ENCODE measurements around the gene PTCH1. TPM values are rescaled to one million over a fixed set of nuclear protein-coding genes. Genes with fewer than 3 reads are reported as not detected.

Gene PTCH1
- total and polyA plus RNA-seq, 2 experiments from 2014 or later = 36.8 to 44.1 TPM

GRCh38 chr9:95552255-95552654 lies 35.5 kb upstream of the PTCH1 start:
- Histone ChIP-seq H3K36me3 (replicated peaks; ENCODE audit: insufficient read depth, low read depth) (no peaks in the 10 kb centered on the region), H3K27me3 (peaks cover 7% of the 10 kb centered on the region), H4K20me1 (ENCODE audit: insufficient read depth, poor library complexity, severe bottlenecking) (no peaks in the 10 kb centered on the region), H3K4me1 (ENCODE audit: insufficient read depth) (peaks cover 6% of the 10 kb centered on the region), H3K4me2 (no peak overlapping the region), H3K4me3 (no peak overlapping the region), H3K79me2 (no peaks in the 10 kb centered on the region), H3K27ac (no peak overlapping the region), H3K9me2 (replicated peaks; ENCODE audit: insufficient read depth) (no peaks in the 10 kb centered on the region), H3K9me3 (ENCODE audit: low read depth) (no peaks in the 10 kb centered on the region), H2AFZ (no peak overlapping the region)
- DNase-seq (ENCODE audit: low spot score) = no peak
- WGBS (ENCODE audit: low lambda C conversion rate, missing lambda C conversion rate) = 78% methylated on average over 6 of the region's 6 CpGs
- no peak for TF ChIP-seq EZH2 (IDR thresholded peaks at IDR 0.05; ENCODE audit: borderline replicate concordance)
- no peak for TF ChIP-seq EZH2phosphoT487 (IDR thresholded peaks at IDR 0.05; ENCODE audit: low read depth, severe bottlenecking, unreplicated experiment)

GRCh38 chr9:95551406-95551805 lies 34.6 kb upstream of the PTCH1 start:
- Histone ChIP-seq H3K9me2 (replicated peaks; ENCODE audit: insufficient read depth) (no peaks in the 10 kb centered on the region), H3K27ac (no peak overlapping the region), H3K9me3 (ENCODE audit: low read depth) (no peaks in the 10 kb centered on the region), H2AFZ (no peak overlapping the region), H3K4me1 (ENCODE audit: insufficient read depth) (peaks cover 9% of the 10 kb centered on the region), H3K36me3 (replicated peaks; ENCODE audit: insufficient read depth, low read depth) (no peaks in the 10 kb centered on the region), H4K20me1 (ENCODE audit: insufficient read depth, poor library complexity, severe bottlenecking) (no peaks in the 10 kb centered on the region), H3K4me2 (no peak overlapping the region), H3K4me3 (no peak overlapping the region), H3K79me2 (no peaks in the 10 kb centered on the region), H3K27me3 (peaks cover 7% of the 10 kb centered on the region)
- 89% methylated on average over 4 of the region's 4 CpGs for WGBS (ENCODE audit: low lambda C conversion rate, missing lambda C conversion rate)
- no peak for DNase-seq (ENCODE audit: low spot score)
- TF ChIP-seq EZH2phosphoT487 (IDR thresholded peaks at IDR 0.05; ENCODE audit: low read depth, severe bottlenecking, unreplicated experiment) (no peak), CTCF (IDR thresholded peaks at IDR 0.05; ENCODE audit: poor library complexity) (no peak), EZH2 (IDR thresholded peaks at IDR 0.05; ENCODE audit: borderline replicate concordance) (no peak)

- Histone ChIP-seq H3K4me3 (no peak overlapping the region), H3K27ac (peak overlapping the region; percentile 69), H3K36me3 (replicated peaks; ENCODE audit: insufficient read depth, low read depth) (no peaks in the 10 kb centered on the region), H3K27me3 (no peaks in the 10 kb centered on the region), H3K4me1 (ENCODE audit: insufficient read depth) (peaks cover 5% of the 10 kb centered on the region), H3K79me2 (no peaks in the 10 kb centered on the region), H4K20me1 (ENCODE audit: insufficient read depth, poor library complexity, severe bottlenecking) (no peaks in the 10 kb centered on the region), H2AFZ (no peak overlapping the region), H3K9me2 (replicated peaks; ENCODE audit: insufficient read depth) (no peaks in the 10 kb centered on the region), H3K9me3 (ENCODE audit: low read depth) (no peaks in the 10 kb centered on the region), H3K4me2 (peak overlapping the region; percentile 28)
- WGBS (ENCODE audit: low lambda C conversion rate, missing lambda C conversion rate) = 53% methylated on average over 12 of the region's 12 CpGs
- peak; percentile 25 for DNase-seq (ENCODE audit: low spot score)
- TF ChIP-seq EZH2phosphoT487 (IDR thresholded peaks at IDR 0.05; ENCODE audit: low read depth, severe bottlenecking, unreplicated experiment) = no peak
- TF ChIP-seq EZH2 (IDR thresholded peaks at IDR 0.05; ENCODE audit: borderline replicate concordance) = no peak
- TF ChIP-seq CTCF (IDR thresholded peaks at IDR 0.05; ENCODE audit: poor library complexity) = no peak
Measured at GRCh38 chr9:95545831-95546567, 29.2 kb upstream of the PTCH1 start.

- no peaks in the 10 kb centered on the region for H3K79me2 ChIP-seq
- H3K4me3 ChIP-seq = no peak overlapping the region
- WGBS (ENCODE audit: low lambda C conversion rate, missing lambda C conversion rate) = 78% methylated on average over 8 of the region's 8 CpGs
- H3K4me1 ChIP-seq (ENCODE audit: insufficient read depth) = no peaks in the 10 kb centered on the region
- DNase-seq (ENCODE audit: low spot score) = no peak
- no peaks in the 10 kb centered on the region for H3K9me3 ChIP-seq (ENCODE audit: low read depth)
- no peaks in the 10 kb centered on the region for H4K20me1 ChIP-seq (ENCODE audit: insufficient read depth, poor library complexity, severe bottlenecking)
- H3K36me3 ChIP-seq (replicated peaks; ENCODE audit: insufficient read depth, low read depth) = no peaks in the 10 kb centered on the region
- H3K4me2 ChIP-seq = no peak overlapping the region
- TF ChIP-seq CTCF (IDR thresholded peaks at IDR 0.05; ENCODE audit: poor library complexity) = no peak
- TF ChIP-seq EZH2 (IDR thresholded peaks at IDR 0.05; ENCODE audit: borderline replicate concordance) = no peak
- TF ChIP-seq EZH2phosphoT487 (IDR thresholded peaks at IDR 0.05; ENCODE audit: low read depth, severe bottlenecking, unreplicated experiment) = no peak
- H2AFZ ChIP-seq = no peak overlapping the region
- no peaks in the 10 kb centered on the region for H3K9me2 ChIP-seq (replicated peaks; ENCODE audit: insufficient read depth)
- no peaks in the 10 kb centered on the region for H3K27me3 ChIP-seq
- H3K27ac ChIP-seq = no peak overlapping the region
Measured at GRCh38 chr9:95533996-95534680, 17.4 kb upstream of the PTCH1 start.

All from hepatocyte (in vitro differentiated cells).